ENCODE measurements around the gene SPATA31C1.

DNA sequence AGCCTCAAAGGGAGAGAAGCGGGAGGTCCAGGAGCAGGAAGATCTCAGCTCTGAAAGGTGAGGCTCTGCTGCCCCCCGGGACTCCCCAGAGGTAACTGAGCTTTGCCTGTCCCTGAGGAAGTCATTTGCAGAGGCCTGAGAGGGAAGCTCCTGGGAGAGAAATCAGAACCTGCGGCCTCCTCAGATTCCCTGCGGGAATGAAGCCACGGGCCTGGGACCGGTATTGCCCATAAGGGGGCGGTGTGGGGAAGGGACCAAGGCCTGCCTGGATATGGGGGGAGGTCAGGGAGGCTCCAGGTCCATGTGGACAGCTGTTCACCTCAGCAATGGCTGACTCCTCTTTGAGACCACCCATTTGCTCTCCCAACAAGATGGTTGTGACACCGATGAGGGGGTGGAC, 33.8 kb upstream of the SPATA31C1 start:
- no peak; the same call in 1 of the 2 replicates for TF ChIP-seq CTCF (conservative IDR thresholded peaks at IDR 0.05)
- TF ChIP-seq ZFX (IDR thresholded peaks at IDR 0.05): no peak
